Tibial artery (tissue), 4 donors: ENCODE measurements around the gene RSRC2.

Experiments used
- DNase-seq, 2 donors: peaks; one replicate each; pipeline ENCODE4 v3.0.0-alpha.2; 2019
- H3K27ac ChIP-seq, 2 donors: fragments of 200-600 bp; sonication (generic) in 1 of 2; 1 replicate in 1 of 2; 2 replicates in 1 of 2; pipeline ENCODE4 v1.5.1; 2018 to 2019; ENCODE audit warnings: mild to moderate bottlenecking in 1 of 2
- H3K27me3 ChIP-seq, 2 donors: fragments of 200-600 bp; sonication (generic) in 1 of 2; one replicate each; pipeline versions ENCODE4 v1.5.1 to v1.6.0; 2016 to 2019
- H3K36me3 ChIP-seq, 3 donors: fragments of 200-600 bp; sonication (generic) in 2 of 3; one replicate each; pipeline ENCODE4 v1.5.1; 2016 to 2019; ENCODE audit warnings: mild to moderate bottlenecking in 2 of 3
- H3K4me1 ChIP-seq, 4 donors: fragments of 200-600 bp; sonication (generic) in 2 of 4; 1 replicate in 3 of 4; 2 replicates in 1 of 4; pipeline ENCODE4 v1.5.1; 2016 to 2019
- H3K4me3 ChIP-seq, 2 donors: fragments of 200-600 bp; sonication (generic) in 1 of 2; 1 replicate in 1 of 2; 2 replicates in 1 of 2; pipeline ENCODE4 v1.5.1; 2018 to 2019; ENCODE audit warnings: mild to moderate bottlenecking in 2 of 2
- H3K9me3 ChIP-seq, 3 donors: fragments of 200-600 bp; sonication (generic) in 1 of 3; one replicate each; pipeline ENCODE4 v1.5.1; 2016 to 2019
- CTCF ChIP-seq, 2 experiments: fragments of 200-600 bp in 1 of 2; fragments of 450-650 bp in 1 of 2; IDR thresholded peaks; one replicate each; pipeline ENCODE4 v1.5.1; 2017 to 2019; ENCODE audit warnings: antibody characterized with exemption in 2 of 2, mild to moderate bottlenecking in 1 of 2, moderate library complexity in 1 of 2
- intact Hi-C: fragments of 100-400 bp; cut with DNase I; formaldehyde crosslinking; loops from one replicate; pipeline ENCODE4 v1.15.0; 2023; ENCODE audit warnings: low total_unique reads

Gene RSRC2

GRCh38 chr12:122560138-122560537 is 33.4 kb upstream of the RSRC2 start:
- intact Hi-C loops: no loop called here
- peaks cover 0 to 50% (median 10%) of the 10 kb centered on the region in 3 donors for H3K36me3 ChIP-seq

GRCh38 chr12:122558745-122559641 is 32.3 kb upstream of the RSRC2 start:
- TF ChIP-seq CTCF (IDR thresholded peaks at IDR 0.05): no peak
- peaks cover 0 to 45% (median 10%) of the 10 kb centered on the region in 3 donors for H3K36me3 ChIP-seq
- no peaks in the 10 kb centered on the region for H3K27me3 ChIP-seq
- H3K4me3 ChIP-seq: no peak overlapping the region
- no peaks in the 10 kb centered on the region for H3K4me1 ChIP-seq
- intact Hi-C loops: no loop called here
- no peak overlapping the region for H3K27ac ChIP-seq
- H3K9me3 ChIP-seq: no peaks in the 10 kb centered on the region
- DNase-seq: no peak

More at GRCh38 chr12:122560138-122560537, 33.4 kb upstream of the RSRC2 start:
- TF ChIP-seq CTCF (IDR thresholded peaks at IDR 0.05): no peak
- no peaks in the 10 kb centered on the region for H3K27me3 ChIP-seq
- H3K9me3 ChIP-seq: no peaks in the 10 kb centered on the region
- no peak overlapping the region for H3K27ac ChIP-seq
- H3K4me1 ChIP-seq: no peaks in the 10 kb centered on the region
- no peak overlapping the region for H3K4me3 ChIP-seq
- DNase-seq: no peak

- Histone ChIP-seq H3K4me1 (no peaks in the 10 kb centered on the region), H3K36me3 (peaks cover 12 to 47% (median 15%) of the 10 kb centered on the region in 3 donors), H3K4me3 (no peak overlapping the region), H3K9me3 (no peaks in the 10 kb centered on the region), H3K27ac (no peak overlapping the region), H3K27me3 (no peaks in the 10 kb centered on the region)
- intact Hi-C loops: no loop called here
- DNase-seq: no peak
- no peak for TF ChIP-seq CTCF (IDR thresholded peaks at IDR 0.05)
Observed at GRCh38 chr12:122547330-122547729, 20.6 kb upstream of the RSRC2 start.

GRCh38 chr12:122545855-122546254 is 19.1 kb upstream of the RSRC2 start:
- no peak overlapping the region for H3K27ac ChIP-seq
- intact Hi-C loops: no loop called here
- H3K4me1 ChIP-seq: no peaks in the 10 kb centered on the region
- H3K36me3 ChIP-seq: peaks cover 4 to 45% (median 7%) of the 10 kb centered on the region in 3 donors
- H3K4me3 ChIP-seq: no peak overlapping the region
- no peaks in the 10 kb centered on the region for H3K9me3 ChIP-seq
- no peak for TF ChIP-seq CTCF (IDR thresholded peaks at IDR 0.05)
- no peak for DNase-seq
- H3K27me3 ChIP-seq: no peaks in the 10 kb centered on the region

- Histone ChIP-seq H3K9me3 (no peaks in the 10 kb centered on the region), H3K27ac (no peak overlapping the region), H3K27me3 (no peaks in the 10 kb centered on the region), H3K4me3 (no peak overlapping the region), H3K36me3 (peaks cover 0 to 41% (median 4%) of the 10 kb centered on the region in 3 donors), H3K4me1 (no peaks in the 10 kb centered on the region)
- intact Hi-C loops: no loop called here
- DNase-seq: no peak
- no peak for TF ChIP-seq CTCF (IDR thresholded peaks at IDR 0.05)
Observed at GRCh38 chr12:122544537-122544936, 17.8 kb upstream of the RSRC2 start.
